Renal cortical epithelial cell (primary cell): ENCODE results near the gene LNPEP. TPM values are rescaled to one million over a fixed set of nuclear protein-coding genes. Genes with fewer than 3 reads are reported as not detected.
A peak's percentile ranks its signal among the peaks of the same experiment; 100 is the strongest.

Experiments
- DNase-seq: peaks from one replicate; pipeline ENCODE4 v3.0.0-alpha.2; 2011; ENCODE audit warnings: low read depth
- total RNA-seq: library from RNA; depleted of rRNA; stranded (reverse); fragments of >200 nt; gene quantifications from 2 replicates; pipeline ENCODE4 v1.2.3, GENCODE V29; 2014

Gene LNPEP
- total RNA-seq, 1 donor from 2014 or later = 122 TPM

DNA sequence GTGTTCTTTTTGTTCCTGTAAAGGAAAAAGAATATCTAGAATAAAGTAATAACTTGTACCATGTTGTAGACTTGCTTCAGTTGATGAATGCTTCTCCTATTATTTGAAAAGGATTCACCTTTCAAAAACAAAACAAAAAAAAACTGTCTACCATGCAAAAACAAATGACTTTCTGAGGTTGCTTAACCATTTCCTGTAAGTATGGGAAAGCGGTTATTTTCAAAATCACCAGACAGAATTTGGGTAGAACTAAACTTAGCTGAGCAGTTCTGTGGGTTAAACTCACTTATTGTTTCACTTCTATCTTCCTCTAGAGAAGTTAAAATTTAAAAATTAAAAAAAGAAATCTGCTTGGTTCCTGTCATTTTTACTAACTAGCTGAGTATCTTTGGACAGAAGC lies 25.2 kb downstream of the LNPEP start:
- no peak for DNase-seq

DNA sequence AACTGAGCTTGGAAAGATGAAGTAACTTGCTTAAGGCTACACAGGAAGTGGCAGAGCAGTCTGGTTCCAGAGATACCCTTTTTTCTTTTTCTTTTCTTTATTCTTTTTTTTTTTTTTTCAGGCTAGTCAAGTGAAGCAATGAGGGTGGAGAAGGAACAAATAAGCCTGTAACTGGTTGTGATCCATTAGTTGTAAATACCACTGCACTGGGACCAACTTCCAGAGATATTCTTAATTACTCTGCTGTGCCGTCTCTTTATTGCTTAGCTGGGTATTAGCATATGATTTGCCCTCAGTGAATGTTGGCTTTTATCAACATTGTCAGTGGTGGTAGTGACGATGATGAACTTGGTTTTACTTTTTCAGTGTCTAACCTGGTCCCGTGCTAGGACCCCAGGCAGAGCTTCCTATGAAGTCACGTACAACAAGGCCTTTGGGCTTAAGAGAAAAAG lies 26.7 kb downstream of the LNPEP start:
- DNase-seq = peak; percentile 50

DNA sequence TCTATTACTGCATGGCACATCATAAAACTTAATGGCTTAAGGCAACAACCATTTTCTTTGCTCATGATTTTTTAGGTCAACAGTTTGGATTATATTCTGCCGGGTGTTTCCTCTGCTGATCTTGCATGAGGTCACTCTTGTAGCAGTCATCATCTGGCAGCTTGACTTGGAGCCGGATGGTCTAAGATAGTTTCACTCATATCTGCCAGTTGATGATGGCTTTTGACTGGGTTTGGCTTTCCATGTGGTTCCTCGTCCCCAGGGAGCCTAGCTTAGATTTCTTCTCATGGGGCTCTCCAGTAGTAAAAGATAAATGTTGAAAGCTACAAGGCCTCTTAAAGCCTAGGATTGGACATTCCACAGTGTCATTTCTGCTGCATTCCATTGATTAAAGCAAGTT lies 27.4 kb downstream of the LNPEP start:
- no peak for DNase-seq

GRCh38 chr5:96966801-96967200 lies 30.9 kb downstream of the LNPEP start:
- no peak for DNase-seq

- no peak for DNase-seq
Measured at GRCh38 chr5:96967400-96967799, 31.5 kb downstream of the LNPEP start.

DNA sequence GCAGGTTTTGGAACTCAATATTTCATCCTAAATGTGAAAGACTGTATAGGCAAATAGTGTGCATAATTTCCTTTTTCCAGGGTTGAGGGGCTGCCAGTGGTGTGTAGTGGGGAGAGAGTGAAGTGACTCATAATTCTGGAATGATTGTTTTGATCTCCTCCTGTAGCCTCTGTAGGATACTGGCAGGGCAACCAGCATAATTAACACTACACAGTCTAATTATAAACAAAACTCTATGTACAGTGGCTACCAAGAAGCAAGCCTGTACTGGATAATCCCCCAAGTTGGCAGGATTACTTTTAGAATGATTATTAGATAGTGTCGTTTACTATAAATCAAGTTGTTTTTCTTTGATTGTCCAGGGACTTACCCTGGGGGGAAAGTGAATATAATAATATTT lies 32.2 kb downstream of the LNPEP start:
- DNase-seq = peak; percentile 87

DNA sequence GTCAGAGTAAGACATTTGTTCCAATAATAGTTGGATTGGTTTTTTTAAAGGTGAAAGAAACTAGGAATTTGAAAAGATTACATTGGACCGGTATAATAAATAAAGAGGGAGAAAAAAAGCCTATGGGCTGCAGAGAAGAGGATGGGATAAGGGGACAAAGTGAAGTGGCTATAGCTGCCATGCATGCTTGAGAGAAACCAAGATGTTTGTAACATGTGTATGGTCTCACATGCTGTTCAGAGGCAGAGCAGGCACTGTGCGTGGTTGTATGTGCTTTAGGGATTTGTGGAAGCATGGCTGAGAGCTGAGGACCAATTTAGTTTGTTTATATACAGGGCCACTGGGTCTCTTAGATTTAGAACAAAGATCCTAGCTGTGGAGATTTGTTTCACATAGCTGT lies 32.7 kb downstream of the LNPEP start:
- DNase-seq = no peak

- no peak for DNase-seq
Measured at GRCh38 chr5:96969366-96969765, 33.5 kb downstream of the LNPEP start.

DNA sequence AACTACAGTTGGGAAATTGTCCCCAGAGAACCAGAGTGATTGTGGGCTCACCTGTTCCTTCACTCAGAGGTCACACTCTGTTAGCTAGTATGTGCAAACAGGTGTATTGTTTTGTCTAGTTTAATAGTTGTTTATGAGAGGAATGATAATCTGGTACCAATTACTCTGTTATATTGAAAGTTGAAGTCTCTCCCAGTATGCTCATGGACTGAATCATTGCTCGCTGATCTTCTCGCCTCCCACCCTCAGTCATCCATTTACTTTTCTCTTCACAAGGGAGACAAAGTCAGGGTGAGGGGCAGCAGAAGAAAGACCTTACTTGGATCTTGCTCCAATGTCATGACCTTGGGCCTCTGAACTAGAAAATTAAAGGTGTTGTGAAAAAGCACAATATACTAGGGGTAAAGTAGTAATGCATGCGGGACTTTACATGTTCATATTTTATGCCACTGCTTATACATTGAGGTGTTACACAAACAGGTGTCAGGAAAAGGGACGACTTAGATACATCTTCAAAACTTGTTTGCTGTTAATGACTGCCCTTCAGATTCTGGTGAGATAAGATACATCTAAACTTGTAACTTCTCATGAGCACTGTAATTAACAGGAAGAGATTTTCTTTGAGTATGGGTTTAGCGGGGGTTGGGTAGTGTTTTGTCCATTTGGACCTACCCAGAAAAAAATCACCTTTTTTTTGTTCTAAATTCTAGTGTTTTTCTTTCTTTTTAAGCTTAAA lies 36.9 kb downstream of the LNPEP start:
- no peak for DNase-seq

DNA sequence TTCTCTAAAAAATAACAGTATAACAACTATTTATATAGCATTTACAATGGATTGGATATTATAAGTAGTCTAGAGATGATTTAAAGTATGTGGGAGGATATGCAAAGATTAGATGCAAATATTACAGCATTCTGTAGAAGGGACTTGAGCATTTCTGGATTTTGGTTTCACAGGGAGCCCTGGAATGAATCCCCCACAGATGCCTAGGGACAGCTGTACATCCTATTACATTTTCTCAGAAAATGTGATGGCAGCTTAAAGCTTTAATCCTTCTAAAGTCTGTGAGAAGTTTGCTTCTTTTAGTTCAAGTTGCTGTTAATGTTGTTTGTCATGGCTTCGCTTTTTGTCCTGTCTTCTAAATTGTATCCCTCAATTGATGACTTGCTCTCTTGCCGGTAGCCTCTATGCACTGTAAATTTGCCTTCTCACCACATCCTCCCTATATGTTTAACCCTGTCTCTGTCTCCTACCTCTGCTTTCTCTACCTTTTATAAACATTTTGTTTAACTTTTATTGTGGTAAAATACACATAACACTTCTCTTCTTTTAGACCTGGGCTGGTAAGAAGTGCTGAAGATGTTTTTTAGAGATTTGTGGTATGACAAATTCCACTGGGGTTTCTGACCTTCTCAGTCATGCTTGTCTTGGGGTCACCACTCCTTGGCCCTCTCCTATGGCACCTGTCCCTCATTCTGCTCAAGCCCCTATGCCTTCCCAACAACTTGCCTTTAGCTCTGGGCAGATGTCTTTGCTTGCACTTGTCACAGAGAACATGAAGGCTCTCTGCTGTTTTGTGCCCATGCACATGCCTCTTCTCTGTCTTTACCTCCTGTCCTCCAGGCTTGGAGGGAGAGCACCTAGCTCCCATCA lies 37.9 kb downstream of the LNPEP start:
- no peak for DNase-seq

DNA sequence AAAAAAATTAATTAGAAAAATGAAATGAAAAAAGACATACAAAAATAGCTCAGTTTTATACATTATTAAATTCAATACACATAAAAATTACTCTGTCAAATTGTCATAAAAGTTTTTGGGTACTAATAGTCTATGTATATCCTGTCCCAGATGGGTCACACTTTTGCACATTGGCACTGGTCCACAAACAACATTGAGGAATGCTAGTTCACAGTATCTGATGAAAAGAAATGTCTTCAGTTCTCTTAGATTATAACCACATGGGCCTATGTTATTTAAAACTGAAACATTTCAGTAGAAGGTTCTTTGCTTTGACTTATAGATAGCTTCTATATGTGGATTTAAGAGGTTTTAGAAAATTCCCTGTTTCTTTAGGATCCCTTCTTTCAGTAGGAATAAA lies 39.8 kb downstream of the LNPEP start:
- no peak for DNase-seq

GRCh38 chr5:96977228-96977627 lies 41.3 kb downstream of the LNPEP start:
- no peak for DNase-seq

DNA sequence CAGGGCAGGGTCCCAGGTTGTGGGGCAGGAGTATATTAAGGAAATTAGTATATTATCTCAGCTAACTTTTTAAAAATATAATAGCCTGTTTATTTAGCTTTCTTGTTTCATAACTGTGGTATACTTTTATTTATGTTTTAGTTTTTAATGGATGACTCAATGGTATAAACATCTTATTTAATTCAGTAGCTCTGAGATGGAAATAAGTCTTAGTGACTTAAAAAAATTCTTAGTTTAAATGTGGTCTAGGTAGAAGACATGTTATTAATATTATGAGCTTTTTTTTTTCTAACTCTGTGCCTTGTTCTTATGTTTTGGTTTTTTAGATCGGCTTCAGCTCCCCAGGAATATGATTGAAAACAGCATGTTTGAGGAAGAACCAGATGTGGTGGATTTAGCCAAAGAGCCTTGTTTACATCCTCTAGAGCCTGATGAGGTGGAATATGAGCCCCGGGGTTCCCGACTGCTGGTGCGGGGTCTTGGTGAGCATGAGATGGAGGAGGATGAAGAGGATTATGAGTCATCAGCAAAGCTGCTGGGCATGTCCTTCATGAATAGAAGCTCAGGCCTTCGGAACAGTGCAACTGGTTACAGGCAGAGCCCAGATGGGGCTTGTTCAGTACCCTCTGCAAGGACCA lies 43.1 kb downstream of the LNPEP start:
- DNase-seq = no peak

DNA sequence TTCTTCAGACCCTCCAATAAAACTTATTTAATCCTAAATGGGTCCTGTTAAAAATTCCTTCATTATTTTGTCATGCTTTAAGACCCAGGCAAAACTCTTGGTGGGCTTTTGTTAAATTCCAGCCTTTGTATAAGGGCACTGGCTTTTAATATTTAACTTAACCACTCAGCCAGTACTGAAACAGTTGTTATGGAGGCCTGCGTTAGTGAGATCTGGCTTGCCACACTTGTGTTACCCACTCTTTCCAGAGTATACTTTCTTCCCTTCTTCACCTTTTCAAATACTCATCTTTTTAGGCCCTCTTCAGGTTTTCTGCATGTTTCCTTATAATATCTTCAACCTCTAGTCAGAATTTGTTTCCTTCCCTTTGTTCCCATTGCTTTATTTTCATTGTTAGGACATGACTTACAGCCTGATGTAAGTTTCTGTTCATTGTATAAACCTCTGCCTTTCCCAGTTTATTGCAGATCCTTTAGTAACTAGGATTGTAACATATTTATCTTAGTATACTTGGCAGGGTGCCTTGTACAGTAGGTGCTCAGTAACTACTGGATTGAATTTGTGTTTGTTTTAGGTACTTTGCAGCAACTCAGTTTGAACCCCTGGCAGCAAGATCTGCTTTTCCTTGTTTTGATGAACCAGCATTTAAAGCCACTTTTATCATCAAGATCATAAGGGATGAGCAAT lies 48.8 kb downstream of the LNPEP start:
- peak; percentile 54 for DNase-seq

- DNase-seq = no peak
Measured at GRCh38 chr5:96986450-96986849, 50.6 kb downstream of the LNPEP start.

- DNase-seq = no peak
Measured at GRCh38 chr5:96990102-96990501, 54.2 kb downstream of the LNPEP start.

GRCh38 chr5:96991708-96992107 lies 55.8 kb downstream of the LNPEP start:
- no peak for DNase-seq

- no peak for DNase-seq
Measured at GRCh38 chr5:96993760-96994159, 57.9 kb downstream of the LNPEP start.

GRCh38 chr5:96994493-96994892 lies 58.6 kb downstream of the LNPEP start:
- DNase-seq = no peak

GRCh38 chr5:96995419-96995818 lies 59.5 kb downstream of the LNPEP start:
- no peak for DNase-seq

GRCh38 chr5:96997265-96997859 lies 61.5 kb downstream of the LNPEP start:
- DNase-seq = peak; percentile 71

DNA sequence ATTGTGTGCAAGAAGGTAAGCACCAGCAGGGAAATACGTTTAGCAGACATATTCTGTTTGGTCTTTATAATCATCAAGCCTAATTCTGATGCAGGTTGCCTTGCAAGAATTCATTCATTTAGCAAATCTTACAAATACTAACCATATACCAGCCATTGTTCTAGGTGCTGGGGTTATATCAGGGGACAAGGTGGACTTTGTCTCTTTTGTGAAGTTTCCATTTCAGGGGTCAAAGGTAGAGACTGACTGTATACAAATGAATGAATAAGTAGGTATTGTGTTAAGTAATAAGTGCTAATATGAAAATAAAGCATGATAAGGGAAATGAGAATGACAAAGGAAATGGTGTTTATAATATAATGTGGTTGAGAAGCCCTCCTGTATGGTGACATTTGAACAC lies 64.0 kb downstream of the LNPEP start:
- no peak for DNase-seq
